SK-N-SH (cell line): ENCODE results near the gene KLHL21. TPM values are rescaled to one million over a fixed set of nuclear protein-coding genes. Genes with fewer than 3 reads are reported as not detected.

ENCODE experiments used
- CTCF ChIA-PET: fragments of 300-600, 350-600 bp; formaldehyde crosslinking; extraction: SDS; loops from one replicate; lab custom pipeline; 2021; lab: Yijun Ruan, JAX
- POLR2A ChIA-PET: fragments of 350-600 bp; sonication (Branson Sonifier 250); formaldehyde crosslinking; extraction: SDS; loops from one replicate; lab custom pipeline; 2020; ENCODE audit warnings: antibody characterized with exemption, inconsistent platforms; lab: Yijun Ruan, JAX
- DNase-seq: peaks from one replicate; pipeline ENCODE4 v3.0.0; 2012
- H2AFZ ChIP-seq: fragments of 200-600 bp; sonication (generic); 2 replicates; pipeline ENCODE4 v1.8.1; 2016; ENCODE audit warnings: antibody characterized with exemption, mild to moderate bottlenecking, low read depth
- H3F3A ChIP-seq: fragments of 200-600 bp; sonication (generic); replicated peaks from 2 replicates; pipeline ENCODE3; 2016; ENCODE audit warnings: antibody characterized with exemption, mild to moderate bottlenecking; ENCODE audit not compliant: insufficient read depth
- H3K27ac ChIP-seq, 2 experiments: fragments of 200-500 bp in 1 of 2; fragments of 200-600 bp in 1 of 2; sonication (Bioruptor generic) in 1 of 2; sonication (generic), shearing (Covaris generic) in 1 of 2; 2 replicates each; pipeline versions ENCODE4 v1.5.1 to v1.6.1; 2014 to 2016; ENCODE audit warnings: low read depth in 2 of 2, inconsistent platforms in 1 of 2, low read length in 1 of 2, mild to moderate bottlenecking in 1 of 2, mixed read lengths in 1 of 2
- H3K27me3 ChIP-seq: fragments of 200-600 bp; sonication (generic), shearing (Covaris generic); 2 replicates; pipeline ENCODE4 v1.6.1; 2016; ENCODE audit warnings: mixed run types; ENCODE audit not compliant: insufficient read depth
- H3K36me3 ChIP-seq, 2 experiments: fragments of 200-500 bp in 1 of 2; fragments of 200-600 bp in 1 of 2; sonication (Bioruptor generic) in 1 of 2; sonication (generic) in 1 of 2; replicated peaks in 1 of 2; 2 replicates each; pipeline versions ENCODE3 to v1.5.1; 2014 to 2016; ENCODE audit warnings: low read length in 1 of 2, mild to moderate bottlenecking in 1 of 2; ENCODE audit not compliant: insufficient read depth in 2 of 2, control insufficient read depth in 1 of 2
- H3K4me1 ChIP-seq, 2 experiments: fragments of 200-500 bp in 1 of 2; fragments of 200-600 bp in 1 of 2; sonication (Bioruptor generic) in 1 of 2; sonication (generic), shearing (Covaris generic) in 1 of 2; 2 replicates each; pipeline versions ENCODE4 v1.5.1 to v1.6.1; 2014 to 2016; ENCODE audit warnings: low read depth in 1 of 2, low read length in 1 of 2, mixed run types in 1 of 2; ENCODE audit not compliant: insufficient read depth in 2 of 2, control insufficient read depth in 1 of 2
- H3K4me2 ChIP-seq: fragments of 200-600 bp; sonication (generic), shearing (Covaris generic); 2 replicates; pipeline ENCODE4 v1.6.1; 2017; ENCODE audit warnings: mixed run types
- H3K4me3 ChIP-seq, 2 experiments: fragments of 200-500 bp in 1 of 2; fragments of 200-600 bp in 1 of 2; sonication (Bioruptor generic) in 1 of 2; sonication (generic), shearing (Covaris generic) in 1 of 2; 2 replicates each; pipeline versions ENCODE4 v1.5.1 to v1.8.1; 2014 to 2016; ENCODE audit warnings: low read depth in 2 of 2, inconsistent platforms in 1 of 2, low read length in 1 of 2, mild to moderate bottlenecking in 1 of 2, mixed read lengths in 1 of 2, moderate library complexity in 1 of 2
- H3K79me2 ChIP-seq: fragments of 200-600 bp; sonication (generic); 2 replicates; pipeline ENCODE4 v1.8.1; 2017; ENCODE audit warnings: mild to moderate bottlenecking; ENCODE audit not compliant: insufficient read depth
- H3K9ac ChIP-seq: fragments of 200-600 bp; sonication (generic); 2 replicates; pipeline ENCODE4 v1.6.1; 2017; ENCODE audit warnings: mixed run types
- H3K9me2 ChIP-seq: fragments of 200-600 bp; sonication (generic); 2 replicates; pipeline ENCODE4 v1.6.1; 2017; ENCODE audit warnings: mixed run types
- H3K9me3 ChIP-seq: fragments of 200-600 bp; sonication (generic); 2 replicates; pipeline ENCODE4 v1.6.1; 2017; ENCODE audit warnings: mixed run types, mild to moderate bottlenecking, moderate library complexity
- H4K20me1 ChIP-seq: fragments of 200-600 bp; sonication (generic); 2 replicates; pipeline ENCODE4 v1.6.1; 2017; ENCODE audit warnings: mild to moderate bottlenecking, mixed run types; ENCODE audit not compliant: insufficient read depth
- CTCF ChIP-seq: fragments of 200-600 bp; sonication (generic); IDR thresholded peaks from 2 replicates; pipeline ENCODE4 v1.6.1; 2017; ENCODE audit warnings: antibody characterized with exemption, mild to moderate bottlenecking, moderate library complexity
- ELF1 ChIP-seq: IDR thresholded peaks from 2 replicates; pipeline ENCODE4 v1.4.0; 2012
- EP300 ChIP-seq, 2 experiments: IDR thresholded peaks; 2 replicates each; pipeline versions ENCODE4 v1.4.0 to v1.6.1; 2012; ENCODE audit warnings: borderline replicate concordance in 1 of 2, low read depth in 1 of 2, low read length in 1 of 2
- EZH2phosphoT487 ChIP-seq: fragments of 200-600 bp; sonication (generic); IDR thresholded peaks from 2 replicates; pipeline ENCODE4 v1.6.1; 2017; ENCODE audit warnings: low read depth, mixed run types, mild to moderate bottlenecking, antibody characterized with exemption, moderate library complexity, borderline replicate concordance
- FOSL2 ChIP-seq: IDR thresholded peaks from 2 replicates; pipeline ENCODE4 v1.4.0; 2012; ENCODE audit warnings: low read depth, mild to moderate bottlenecking, moderate library complexity, borderline replicate concordance
- FOXJ3 ChIP-seq: sonication (generic); formaldehyde crosslinking; IDR thresholded peaks from 2 replicates; pipeline ENCODE4 v1.5.1; 2020; ENCODE audit warnings: mild to moderate bottlenecking, missing genetic modification reagents
- NFIC ChIP-seq: IDR thresholded peaks from 2 replicates; pipeline ENCODE4 v1.4.0; 2012; ENCODE audit warnings: borderline replicate concordance
- RXRA ChIP-seq: IDR thresholded peaks from 2 replicates; pipeline ENCODE4 v1.4.0; 2012; ENCODE audit warnings: low read depth, mild to moderate bottlenecking, borderline replicate concordance
- SIN3A ChIP-seq: IDR thresholded peaks from 2 replicates; pipeline ENCODE4 v1.6.1; 2012; ENCODE audit warnings: low read depth, mild to moderate bottlenecking, low read length, moderate library complexity, borderline replicate concordance
- TAF1 ChIP-seq: IDR thresholded peaks from 2 replicates; pipeline ENCODE4 v1.6.1; 2012; ENCODE audit warnings: low read depth, mild to moderate bottlenecking, low read length, moderate library complexity, borderline replicate concordance
- TCF12 ChIP-seq: IDR thresholded peaks from 2 replicates; pipeline ENCODE4 v1.4.0; 2012
- TEAD4 ChIP-seq: IDR thresholded peaks from 2 replicates; pipeline ENCODE4 v1.4.0; 2012; ENCODE audit warnings: mild to moderate bottlenecking, borderline replicate concordance; ENCODE audit not compliant: insufficient read depth
- USF2 ChIP-seq: fragments of 150-350 bp; IDR thresholded peaks from 2 replicates; pipeline ENCODE4 v1.6.1; 2017; ENCODE audit warnings: antibody characterized with exemption, low read length, low read depth, borderline replicate concordance
- WGBS: methylation state at CpG from one replicate; pipeline ENCODE4 v1.1.6; 2017; ENCODE audit warnings: low lambda C conversion rate; 5-methylcytosine and 5-hydroxymethylcytosine counted together
- polyA plus RNA-seq, 3 experiments: library from polyadenylated mRNA; depleted of rRNA; stranded (reverse); fragments of >200 nt; gene quantifications; 2 replicates each; pipeline ENCODE4 v1.2.3, GENCODE V29; 2012

Gene KLHL21
- polyA plus RNA-seq, 1 of the 3 experiments (the other 2 are of a cell fraction): 12.5 TPM

- Histone ChIP-seq H3K27me3 (no peaks in the 10 kb centered on the region), H3K79me2 (peaks cover 4% of the 10 kb centered on the region; the same call in 1 of the 2 replicates), H2AFZ (no peak overlapping the region), H3K4me2 (no peak overlapping the region), H3K4me1 (no peaks in the 10 kb centered on the region), H3K36me3 (peaks cover 0 to 30% of the 10 kb centered on the region in 2 experiments), H4K20me1 (no peaks in the 10 kb centered on the region), H3K9ac (no peak overlapping the region), H3K27ac (no peak overlapping the region), H3K4me3 (no peak overlapping the region), H3K9me3 (no peaks in the 10 kb centered on the region), H3F3A (no peaks in the 10 kb centered on the region), H3K9me2 (no peaks in the 10 kb centered on the region)
- no peak for TF ChIP-seq ELF1
- TF ChIP-seq SIN3A: no peak
- no peak for TF ChIP-seq FOXJ3 (CRISPR knock-in tag)
- no peak for TF ChIP-seq NFIC
- no peak for TF ChIP-seq USF2
- TF ChIP-seq TEAD4: no peak
- TF ChIP-seq EZH2phosphoT487: no peak
- no peak for TF ChIP-seq EP300 (IDR thresholded peaks at IDR 0.05; ENCODE audit: borderline replicate concordance in 1 of 2, low read depth in 1 of 2, low read length in 1 of 2)
- peak; percentile 12 for DNase-seq
- POLR2A ChIA-PET: no interaction called here
- CTCF ChIA-PET: no interaction called here
- 94% methylated on average over 6 of the region's 13 CpGs for WGBS
Measured at GRCh38 chr1:6587261-6588005, 15.2 kb downstream of the KLHL21 start.

GRCh38 chr1:6586404-6586816, 16.3 kb downstream of the KLHL21 start:
- ChIA-PET CTCF (interaction anchor here (1.8 kb wide), 1 partner anchor 149 kb away, joined by 4 read pairs; no protein-coding TSS in a partner anchor), POLR2A (no interaction called here)
- no peaks in the 10 kb centered on the region for H3F3A ChIP-seq
- no peak overlapping the region for H3K27ac ChIP-seq
- H3K79me2 ChIP-seq: peaks cover 15% of the 10 kb centered on the region; the same call in 1 of the 2 replicates
- H3K9ac ChIP-seq: no peak overlapping the region
- no peaks in the 10 kb centered on the region for H3K9me3 ChIP-seq
- H3K36me3 ChIP-seq: peaks cover 0 to 31% of the 10 kb centered on the region in 2 experiments
- 80% methylated on average over 2 of the region's 11 CpGs for WGBS
- no peaks in the 10 kb centered on the region for H3K9me2 ChIP-seq
- TF ChIP-seq RXRA: no peak
- TF ChIP-seq CTCF: no peak
- no peak for TF ChIP-seq TCF12
- TF ChIP-seq FOSL2: no peak
- TF ChIP-seq TAF1: no peak
- no peak for TF ChIP-seq EZH2phosphoT487
- no peak overlapping the region for H3K4me3 ChIP-seq
- H3K4me1 ChIP-seq: peaks cover 0 to 6% of the 10 kb centered on the region in 2 experiments; a peak in 1 of 4 replicates
- H3K27me3 ChIP-seq: no peaks in the 10 kb centered on the region
- H2AFZ ChIP-seq: no peak overlapping the region
- no peaks in the 10 kb centered on the region for H4K20me1 ChIP-seq
- no peak overlapping the region for H3K4me2 ChIP-seq
- peak; percentile 14 for DNase-seq
